ENCODE data around the gene IQSEC3.
"Not testable (repeated sequence)": the region's sequence is repeated elsewhere in the genome, so short reads cannot be mapped to it uniquely, and the experiment has no call there.

DNA sequence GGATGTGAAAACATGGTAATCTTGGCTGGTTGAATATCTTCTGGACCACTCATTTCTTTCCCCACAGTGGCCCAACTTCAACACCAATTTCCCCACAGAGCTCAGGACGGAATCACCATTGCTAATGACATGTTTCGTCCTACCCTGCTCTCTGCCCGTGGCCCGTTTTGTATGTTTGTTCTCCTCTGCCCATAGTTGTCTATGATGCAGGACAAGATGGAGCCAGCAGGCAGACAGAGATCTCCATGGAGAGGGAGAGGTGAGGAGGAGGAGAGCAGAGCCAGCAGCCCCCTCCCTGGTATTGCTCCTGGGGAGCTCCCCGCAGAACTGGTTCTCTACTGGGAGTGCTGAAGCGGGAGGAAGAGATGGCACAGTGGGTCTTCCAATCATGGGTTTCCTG is 3.1 kb downstream of the IQSEC3 start:
- TF ChIP-seq, protein P1, sequence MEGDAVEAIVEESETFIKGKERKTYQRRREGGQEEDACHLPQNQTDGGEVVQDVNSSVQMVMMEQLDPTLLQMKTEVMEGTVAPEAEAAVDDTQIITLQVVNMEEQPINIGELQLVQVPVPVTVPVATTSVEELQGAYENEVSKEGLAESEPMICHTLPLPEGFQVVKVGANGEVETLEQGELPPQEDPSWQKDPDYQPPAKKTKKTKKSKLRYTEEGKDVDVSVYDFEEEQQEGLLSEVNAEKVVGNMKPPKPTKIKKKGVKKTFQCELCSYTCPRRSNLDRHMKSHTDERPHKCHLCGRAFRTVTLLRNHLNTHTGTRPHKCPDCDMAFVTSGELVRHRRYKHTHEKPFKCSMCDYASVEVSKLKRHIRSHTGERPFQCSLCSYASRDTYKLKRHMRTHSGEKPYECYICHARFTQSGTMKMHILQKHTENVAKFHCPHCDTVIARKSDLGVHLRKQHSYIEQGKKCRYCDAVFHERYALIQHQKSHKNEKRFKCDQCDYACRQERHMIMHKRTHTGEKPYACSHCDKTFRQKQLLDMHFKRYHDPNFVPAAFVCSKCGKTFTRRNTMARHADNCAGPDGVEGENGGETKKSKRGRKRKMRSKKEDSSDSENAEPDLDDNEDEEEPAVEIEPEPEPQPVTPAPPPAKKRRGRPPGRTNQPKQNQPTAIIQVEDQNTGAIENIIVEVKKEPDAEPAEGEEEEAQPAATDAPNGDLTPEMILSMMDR (IDR thresholded peaks at IDR 0.05), result not testable (repeated sequence)
- TF ChIP-seq POLR2A (IDR thresholded peaks at IDR 0.05), result not testable (repeated sequence)

Data from heart left ventricle (tissue), 13 donors.